ENCODE data around the gene GRPEL2.

GRPEL2 gene

DNA sequence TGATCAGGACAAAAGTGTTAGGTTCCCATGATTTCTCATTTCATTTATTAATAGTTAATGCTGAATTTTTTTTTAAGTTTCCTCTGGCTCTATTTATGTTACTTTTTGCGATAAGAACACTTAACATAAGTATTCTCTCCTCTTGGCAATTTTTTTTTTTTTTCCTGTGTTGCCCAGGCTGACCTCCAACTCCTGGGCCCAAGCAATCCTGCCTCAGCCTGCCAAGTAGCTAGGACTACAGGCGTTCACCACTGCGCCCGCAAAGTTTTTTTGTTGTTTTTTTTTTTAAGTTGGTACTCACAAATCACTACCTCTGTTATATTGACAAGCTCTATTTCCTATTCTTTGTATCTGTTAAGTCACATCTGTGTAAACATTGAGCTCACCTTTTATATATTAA, 6.9 kb downstream of the GRPEL2 start:
- no peaks in the 10 kb centered on the region for H3K4me1 ChIP-seq (ENCODE audit: control insufficient read depth, insufficient read depth, low read length)
- TF ChIP-seq ZNF658 (tag by site-specific recombination; IDR thresholded peaks at IDR 0.05): no peak
- TF ChIP-seq ZNF830 (tag by site-specific recombination; IDR thresholded peaks at IDR 0.05; ENCODE audit: low read depth): no peak
- TF ChIP-seq, protein P1, sequence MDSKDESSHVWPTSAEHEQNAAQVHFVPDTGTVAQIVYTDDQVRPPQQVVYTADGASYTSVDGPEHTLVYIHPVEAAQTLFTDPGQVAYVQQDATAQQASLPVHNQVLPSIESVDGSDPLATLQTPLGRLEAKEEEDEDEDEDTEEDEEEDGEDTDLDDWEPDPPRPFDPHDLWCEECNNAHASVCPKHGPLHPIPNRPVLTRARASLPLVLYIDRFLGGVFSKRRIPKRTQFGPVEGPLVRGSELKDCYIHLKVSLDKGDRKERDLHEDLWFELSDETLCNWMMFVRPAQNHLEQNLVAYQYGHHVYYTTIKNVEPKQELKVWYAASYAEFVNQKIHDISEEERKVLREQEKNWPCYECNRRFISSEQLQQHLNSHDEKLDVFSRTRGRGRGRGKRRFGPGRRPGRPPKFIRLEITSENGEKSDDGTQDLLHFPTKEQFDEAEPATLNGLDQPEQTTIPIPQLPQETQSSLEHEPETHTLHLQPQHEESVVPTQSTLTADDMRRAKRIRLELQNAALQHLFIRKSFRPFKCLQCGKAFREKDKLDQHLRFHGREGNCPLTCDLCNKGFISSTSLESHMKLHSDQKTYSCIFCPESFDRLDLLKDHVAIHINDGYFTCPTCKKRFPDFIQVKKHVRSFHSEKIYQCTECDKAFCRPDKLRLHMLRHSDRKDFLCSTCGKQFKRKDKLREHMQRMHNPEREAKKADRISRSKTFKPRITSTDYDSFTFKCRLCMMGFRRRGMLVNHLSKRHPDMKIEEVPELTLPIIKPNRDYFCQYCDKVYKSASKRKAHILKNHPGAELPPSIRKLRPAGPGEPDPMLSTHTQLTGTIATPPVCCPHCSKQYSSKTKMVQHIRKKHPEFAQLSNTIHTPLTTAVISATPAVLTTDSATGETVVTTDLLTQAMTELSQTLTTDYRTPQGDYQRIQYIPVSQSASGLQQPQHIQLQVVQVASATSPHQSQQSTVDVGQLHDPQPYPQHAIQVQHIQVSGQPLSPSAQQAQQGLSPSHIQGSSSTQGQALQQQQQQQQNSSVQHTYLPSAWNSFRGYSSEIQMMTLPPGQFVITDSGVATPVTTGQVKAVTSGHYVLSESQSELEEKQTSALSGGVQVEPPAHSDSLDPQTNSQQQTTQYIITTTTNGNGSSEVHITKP (tag by site-specific recombination; IDR thresholded peaks at IDR 0.05): no peak
- TF ChIP-seq ZNF548 (tag by site-specific recombination; IDR thresholded peaks at IDR 0.05): no peak
- TF ChIP-seq, protein P2, sequence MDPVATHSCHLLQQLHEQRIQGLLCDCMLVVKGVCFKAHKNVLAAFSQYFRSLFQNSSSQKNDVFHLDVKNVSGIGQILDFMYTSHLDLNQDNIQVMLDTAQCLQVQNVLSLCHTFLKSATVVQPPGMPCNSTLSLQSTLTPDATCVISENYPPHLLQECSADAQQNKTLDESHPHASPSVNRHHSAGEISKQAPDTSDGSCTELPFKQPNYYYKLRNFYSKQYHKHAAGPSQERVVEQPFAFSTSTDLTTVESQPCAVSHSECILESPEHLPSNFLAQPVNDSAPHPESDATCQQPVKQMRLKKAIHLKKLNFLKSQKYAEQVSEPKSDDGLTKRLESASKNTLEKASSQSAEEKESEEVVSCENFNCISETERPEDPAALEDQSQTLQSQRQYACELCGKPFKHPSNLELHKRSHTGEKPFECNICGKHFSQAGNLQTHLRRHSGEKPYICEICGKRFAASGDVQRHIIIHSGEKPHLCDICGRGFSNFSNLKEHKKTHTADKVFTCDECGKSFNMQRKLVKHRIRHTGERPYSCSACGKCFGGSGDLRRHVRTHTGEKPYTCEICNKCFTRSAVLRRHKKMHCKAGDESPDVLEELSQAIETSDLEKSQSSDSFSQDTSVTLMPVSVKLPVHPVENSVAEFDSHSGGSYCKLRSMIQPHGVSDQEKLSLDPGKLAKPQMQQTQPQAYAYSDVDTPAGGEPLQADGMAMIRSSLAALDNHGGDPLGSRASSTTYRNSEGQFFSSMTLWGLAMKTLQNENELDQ (tag by site-specific recombination; IDR thresholded peaks at IDR 0.05; ENCODE audit: low read depth): no peak
- TF ChIP-seq, protein P3, sequence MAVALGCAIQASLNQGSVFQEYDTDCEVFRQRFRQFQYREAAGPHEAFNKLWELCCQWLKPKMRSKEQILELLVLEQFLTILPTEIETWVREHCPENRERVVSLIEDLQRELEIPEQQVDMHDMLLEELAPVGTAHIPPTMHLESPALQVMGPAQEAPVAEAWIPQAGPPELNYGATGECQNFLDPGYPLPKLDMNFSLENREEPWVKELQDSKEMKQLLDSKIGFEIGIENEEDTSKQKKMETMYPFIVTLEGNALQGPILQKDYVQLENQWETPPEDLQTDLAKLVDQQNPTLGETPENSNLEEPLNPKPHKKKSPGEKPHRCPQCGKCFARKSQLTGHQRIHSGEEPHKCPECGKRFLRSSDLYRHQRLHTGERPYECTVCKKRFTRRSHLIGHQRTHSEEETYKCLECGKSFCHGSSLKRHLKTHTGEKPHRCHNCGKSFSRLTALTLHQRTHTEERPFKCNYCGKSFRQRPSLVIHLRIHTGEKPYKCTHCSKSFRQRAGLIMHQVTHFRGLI (tag by site-specific recombination; IDR thresholded peaks at IDR 0.05): no peak
- no peak for TF ChIP-seq MEIS1 (CRISPR knock-in tag; IDR thresholded peaks at IDR 0.05; ENCODE audit: borderline replicate concordance)
- TF ChIP-seq, protein P4, sequence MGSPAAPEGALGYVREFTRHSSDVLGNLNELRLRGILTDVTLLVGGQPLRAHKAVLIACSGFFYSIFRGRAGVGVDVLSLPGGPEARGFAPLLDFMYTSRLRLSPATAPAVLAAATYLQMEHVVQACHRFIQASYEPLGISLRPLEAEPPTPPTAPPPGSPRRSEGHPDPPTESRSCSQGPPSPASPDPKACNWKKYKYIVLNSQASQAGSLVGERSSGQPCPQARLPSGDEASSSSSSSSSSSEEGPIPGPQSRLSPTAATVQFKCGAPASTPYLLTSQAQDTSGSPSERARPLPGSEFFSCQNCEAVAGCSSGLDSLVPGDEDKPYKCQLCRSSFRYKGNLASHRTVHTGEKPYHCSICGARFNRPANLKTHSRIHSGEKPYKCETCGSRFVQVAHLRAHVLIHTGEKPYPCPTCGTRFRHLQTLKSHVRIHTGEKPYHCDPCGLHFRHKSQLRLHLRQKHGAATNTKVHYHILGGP (tag by site-specific recombination; IDR thresholded peaks at IDR 0.05): no peak
- no peak for TF ChIP-seq ZBTB7A (tag by site-specific recombination; IDR thresholded peaks at IDR 0.05; ENCODE audit: low read depth)
- TF ChIP-seq GLI2 (tag by site-specific recombination; IDR thresholded peaks at IDR 0.05; ENCODE audit: borderline replicate concordance, low read depth): no peak
- TF ChIP-seq ZNF292 (tag by site-specific recombination; IDR thresholded peaks at IDR 0.05; ENCODE audit: borderline replicate concordance, low read depth): no peak
- no peak for TF ChIP-seq ZNF214 (tag by site-specific recombination; IDR thresholded peaks at IDR 0.05; ENCODE audit: borderline replicate concordance)
- TF ChIP-seq ZNF394 (tag by site-specific recombination; IDR thresholded peaks at IDR 0.05; ENCODE audit: borderline replicate concordance): no peak
- TF ChIP-seq, protein P5, sequence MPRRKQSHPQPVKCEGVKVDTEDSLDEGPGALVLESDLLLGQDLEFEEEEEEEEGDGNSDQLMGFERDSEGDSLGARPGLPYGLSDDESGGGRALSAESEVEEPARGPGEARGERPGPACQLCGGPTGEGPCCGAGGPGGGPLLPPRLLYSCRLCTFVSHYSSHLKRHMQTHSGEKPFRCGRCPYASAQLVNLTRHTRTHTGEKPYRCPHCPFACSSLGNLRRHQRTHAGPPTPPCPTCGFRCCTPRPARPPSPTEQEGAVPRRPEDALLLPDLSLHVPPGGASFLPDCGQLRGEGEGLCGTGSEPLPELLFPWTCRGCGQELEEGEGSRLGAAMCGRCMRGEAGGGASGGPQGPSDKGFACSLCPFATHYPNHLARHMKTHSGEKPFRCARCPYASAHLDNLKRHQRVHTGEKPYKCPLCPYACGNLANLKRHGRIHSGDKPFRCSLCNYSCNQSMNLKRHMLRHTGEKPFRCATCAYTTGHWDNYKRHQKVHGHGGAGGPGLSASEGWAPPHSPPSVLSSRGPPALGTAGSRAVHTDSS (tag by site-specific recombination; IDR thresholded peaks at IDR 0.05): no peak
- TF ChIP-seq, protein P6, sequence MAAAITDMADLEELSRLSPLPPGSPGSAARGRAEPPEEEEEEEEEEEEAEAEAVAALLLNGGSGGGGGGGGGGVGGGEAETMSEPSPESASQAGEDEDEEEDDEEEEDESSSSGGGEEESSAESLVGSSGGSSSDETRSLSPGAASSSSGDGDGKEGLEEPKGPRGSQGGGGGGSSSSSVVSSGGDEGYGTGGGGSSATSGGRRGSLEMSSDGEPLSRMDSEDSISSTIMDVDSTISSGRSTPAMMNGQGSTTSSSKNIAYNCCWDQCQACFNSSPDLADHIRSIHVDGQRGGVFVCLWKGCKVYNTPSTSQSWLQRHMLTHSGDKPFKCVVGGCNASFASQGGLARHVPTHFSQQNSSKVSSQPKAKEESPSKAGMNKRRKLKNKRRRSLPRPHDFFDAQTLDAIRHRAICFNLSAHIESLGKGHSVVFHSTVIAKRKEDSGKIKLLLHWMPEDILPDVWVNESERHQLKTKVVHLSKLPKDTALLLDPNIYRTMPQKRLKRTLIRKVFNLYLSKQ (tag by site-specific recombination; IDR thresholded peaks at IDR 0.05; ENCODE audit: borderline replicate concordance): no peak
- TF ChIP-seq ZNF426 (tag by site-specific recombination; IDR thresholded peaks at IDR 0.05): no peak
- TF ChIP-seq, protein P7, sequence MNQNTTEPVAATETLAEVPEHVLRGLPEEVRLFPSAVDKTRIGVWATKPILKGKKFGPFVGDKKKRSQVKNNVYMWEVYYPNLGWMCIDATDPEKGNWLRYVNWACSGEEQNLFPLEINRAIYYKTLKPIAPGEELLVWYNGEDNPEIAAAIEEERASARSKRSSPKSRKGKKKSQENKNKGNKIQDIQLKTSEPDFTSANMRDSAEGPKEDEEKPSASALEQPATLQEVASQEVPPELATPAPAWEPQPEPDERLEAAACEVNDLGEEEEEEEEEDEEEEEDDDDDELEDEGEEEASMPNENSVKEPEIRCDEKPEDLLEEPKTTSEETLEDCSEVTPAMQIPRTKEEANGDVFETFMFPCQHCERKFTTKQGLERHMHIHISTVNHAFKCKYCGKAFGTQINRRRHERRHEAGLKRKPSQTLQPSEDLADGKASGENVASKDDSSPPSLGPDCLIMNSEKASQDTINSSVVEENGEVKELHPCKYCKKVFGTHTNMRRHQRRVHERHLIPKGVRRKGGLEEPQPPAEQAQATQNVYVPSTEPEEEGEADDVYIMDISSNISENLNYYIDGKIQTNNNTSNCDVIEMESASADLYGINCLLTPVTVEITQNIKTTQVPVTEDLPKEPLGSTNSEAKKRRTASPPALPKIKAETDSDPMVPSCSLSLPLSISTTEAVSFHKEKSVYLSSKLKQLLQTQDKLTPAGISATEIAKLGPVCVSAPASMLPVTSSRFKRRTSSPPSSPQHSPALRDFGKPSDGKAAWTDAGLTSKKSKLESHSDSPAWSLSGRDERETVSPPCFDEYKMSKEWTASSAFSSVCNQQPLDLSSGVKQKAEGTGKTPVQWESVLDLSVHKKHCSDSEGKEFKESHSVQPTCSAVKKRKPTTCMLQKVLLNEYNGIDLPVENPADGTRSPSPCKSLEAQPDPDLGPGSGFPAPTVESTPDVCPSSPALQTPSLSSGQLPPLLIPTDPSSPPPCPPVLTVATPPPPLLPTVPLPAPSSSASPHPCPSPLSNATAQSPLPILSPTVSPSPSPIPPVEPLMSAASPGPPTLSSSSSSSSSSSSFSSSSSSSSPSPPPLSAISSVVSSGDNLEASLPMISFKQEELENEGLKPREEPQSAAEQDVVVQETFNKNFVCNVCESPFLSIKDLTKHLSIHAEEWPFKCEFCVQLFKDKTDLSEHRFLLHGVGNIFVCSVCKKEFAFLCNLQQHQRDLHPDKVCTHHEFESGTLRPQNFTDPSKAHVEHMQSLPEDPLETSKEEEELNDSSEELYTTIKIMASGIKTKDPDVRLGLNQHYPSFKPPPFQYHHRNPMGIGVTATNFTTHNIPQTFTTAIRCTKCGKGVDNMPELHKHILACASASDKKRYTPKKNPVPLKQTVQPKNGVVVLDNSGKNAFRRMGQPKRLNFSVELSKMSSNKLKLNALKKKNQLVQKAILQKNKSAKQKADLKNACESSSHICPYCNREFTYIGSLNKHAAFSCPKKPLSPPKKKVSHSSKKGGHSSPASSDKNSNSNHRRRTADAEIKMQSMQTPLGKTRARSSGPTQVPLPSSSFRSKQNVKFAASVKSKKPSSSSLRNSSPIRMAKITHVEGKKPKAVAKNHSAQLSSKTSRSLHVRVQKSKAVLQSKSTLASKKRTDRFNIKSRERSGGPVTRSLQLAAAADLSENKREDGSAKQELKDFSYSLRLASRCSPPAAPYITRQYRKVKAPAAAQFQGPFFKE (tag by site-specific recombination; IDR thresholded peaks at IDR 0.05; ENCODE audit: borderline replicate concordance): no peak
- no peak for TF ChIP-seq ZNF239 (tag by site-specific recombination; IDR thresholded peaks at IDR 0.05)
- TF ChIP-seq SP2 (tag by site-specific recombination; IDR thresholded peaks at IDR 0.05): no peak
- CTCF ChIA-PET: interaction anchor here (0.6 to 1.7 kb wide), 5 partner anchors 14 to 454 kb away, joined by 3 to 5 read pairs (median 4); no protein-coding TSS in a partner anchor
- H3K36me3 ChIP-seq (ENCODE audit: control insufficient read depth in 2 of 2, insufficient read depth in 1 of 2, low read length in 2 of 2): peaks cover 51 to 89% of the 10 kb centered on the region in 2 experiments
- H3K27ac ChIP-seq (ENCODE audit: extremely low read depth, low read depth, low read length): no peak overlapping the region
- no peak overlapping the region for H3K4me3 ChIP-seq (ENCODE audit: low read depth, low read length)
- H3K9me3 ChIP-seq (ENCODE audit: control insufficient read depth, insufficient read depth, low read depth, low read length): no peaks in the 10 kb centered on the region
- POLR2A ChIA-PET: no interaction called here
